GM13977 (cell line): ENCODE data around the gene C2CD5.

Experiments
- DNase-seq: peaks from one replicate; pipeline ENCODE4 v3.0.0; 2012; ENCODE audit warnings: low spot score
- CTCF ChIP-seq: IDR thresholded peaks from 2 replicates; pipeline ENCODE4 v1.5.1; 2012; ENCODE audit warnings: mild to moderate bottlenecking, control low read depth; ENCODE audit not compliant: insufficient read depth; ENCODE audit errors: extremely low read depth, missing control alignments
- in situ Hi-C: fragments of 300-500 bp; cut with MboI; formaldehyde crosslinking; loops from one replicate; pipeline ENCODE4 v1.12.0; 2022; ENCODE audit warnings: low sequenced_read_pairs, low pct_unique_long_range_greater_than_20kb, mixed read lengths, inconsistent platforms; ENCODE audit not compliant: unreplicated experiment

The C2CD5 gene

DNA sequence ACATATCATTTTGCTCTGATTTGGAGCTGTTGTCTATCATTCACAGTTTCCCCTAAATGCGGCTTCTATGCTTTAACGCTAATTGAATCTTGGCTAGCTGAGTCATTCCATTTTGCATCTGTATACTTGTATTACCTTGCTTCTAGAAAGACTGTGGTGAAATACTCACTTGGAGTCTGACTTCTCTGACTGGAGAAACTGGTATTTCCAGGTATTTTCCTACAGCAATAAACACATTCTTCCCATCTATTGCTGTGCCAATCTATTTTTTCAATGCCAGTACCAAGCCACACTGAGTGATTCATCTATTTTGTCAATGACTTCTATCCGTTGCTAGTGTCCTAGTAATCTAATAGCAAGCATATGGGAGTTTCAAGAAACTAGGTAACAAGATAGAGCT lies 133.9 kb downstream of the C2CD5 start:
- in situ Hi-C loops = no loop called here
- TF ChIP-seq CTCF = no peak
- no peak for DNase-seq

DNA sequence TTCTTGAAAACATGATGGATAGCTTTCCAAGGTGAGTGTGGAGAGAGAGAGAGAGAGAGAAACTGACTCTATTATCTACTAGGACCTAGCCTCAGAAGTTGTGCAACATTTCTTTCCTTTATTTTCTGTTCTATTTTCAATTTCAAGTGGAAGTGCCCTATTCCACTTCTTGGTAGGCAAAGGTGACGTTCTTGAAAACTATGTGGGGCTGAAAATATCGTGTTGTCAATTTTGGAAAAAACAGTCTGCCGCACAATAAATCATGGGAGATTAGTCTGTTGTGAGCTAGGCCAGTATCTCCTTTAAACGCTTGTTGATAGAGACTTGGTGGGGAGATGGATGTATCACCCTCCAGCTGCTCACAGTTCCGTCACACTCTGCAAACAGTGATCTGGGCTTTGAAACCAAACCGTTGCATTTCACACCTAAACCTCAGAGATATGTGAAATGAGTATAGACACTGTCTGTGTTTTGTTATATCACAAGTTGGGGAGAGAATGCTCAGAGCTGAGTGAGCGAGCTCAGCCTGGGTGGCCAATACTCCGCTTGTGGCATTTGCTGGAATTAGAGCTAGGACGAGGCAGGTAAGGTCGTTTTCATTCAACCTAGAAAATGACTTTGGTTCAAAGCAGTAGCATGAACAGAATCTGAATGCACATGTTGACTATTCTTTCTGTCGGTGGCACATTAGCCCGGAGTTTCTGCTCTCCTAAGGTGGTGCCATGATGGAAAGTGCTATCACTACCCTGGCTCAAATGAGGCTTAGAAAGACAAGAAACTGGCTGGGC lies 134.8 kb downstream of the C2CD5 start:
- no peak for TF ChIP-seq CTCF
- peak; percentile 64 for DNase-seq
- in situ Hi-C loops = no loop called here

- no peak for DNase-seq
- no peak for TF ChIP-seq CTCF
- in situ Hi-C loops = no loop called here
Observed at GRCh38 chr12:22408610-22409376, 135.5 kb downstream of the C2CD5 start.

DNA sequence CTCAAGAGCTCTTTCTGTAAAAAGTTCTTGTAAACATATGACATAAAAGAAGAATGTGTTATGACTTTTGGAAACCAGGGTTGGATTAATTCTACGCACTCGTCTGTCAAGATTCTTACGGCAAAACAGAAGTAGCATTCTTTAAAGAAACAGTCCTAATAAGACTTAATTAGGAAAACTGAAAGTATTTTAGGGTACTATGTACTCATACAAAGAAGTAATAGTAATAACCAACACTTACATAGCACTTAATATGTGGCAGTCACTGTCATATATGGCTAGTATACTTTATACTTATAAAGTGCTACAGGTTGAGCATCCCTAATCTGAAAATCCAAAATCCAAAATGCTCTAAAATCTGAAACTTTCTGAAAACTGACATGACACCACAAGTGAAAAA lies 136.9 kb downstream of the C2CD5 start:
- DNase-seq = no peak
- in situ Hi-C loops = no loop called here
- no peak for TF ChIP-seq CTCF

DNA sequence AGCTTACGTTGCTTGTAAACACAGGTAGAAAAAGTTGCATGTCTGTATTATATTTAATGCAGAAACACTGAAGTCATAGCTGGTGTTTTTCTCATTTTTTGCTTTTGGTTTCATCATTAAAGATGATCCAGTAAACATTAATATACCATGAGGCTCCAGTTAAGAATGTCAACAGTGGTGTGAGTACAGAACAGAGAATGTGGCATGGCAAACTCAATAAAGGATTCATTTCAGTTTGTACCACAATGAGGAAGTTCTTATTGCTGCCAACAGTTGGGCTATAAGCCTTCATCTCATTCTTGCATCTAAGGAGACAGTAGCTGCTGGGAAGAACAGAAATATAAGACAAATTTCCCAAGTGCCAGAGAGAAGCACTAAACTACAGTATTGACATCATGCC lies 137.7 kb downstream of the C2CD5 start:
- DNase-seq = no peak
- in situ Hi-C loops = no loop called here
- TF ChIP-seq CTCF = no peak

GRCh38 chr12:22399464-22400180 lies 144.7 kb downstream of the C2CD5 start:
- no peak for DNase-seq
- in situ Hi-C loops = no loop called here
- no peak for TF ChIP-seq CTCF
